T-helper 1 cell treated with Interleukin-12 subunit alpha and Interleukin-12 subunit beta and Interleukin-4 antibody, amounts not matched to agents 30 μg/mL and 1 μg/mL, for 36 hours (primary cell): ENCODE measurements around the gene MT1HL1.

Source experiments
- H3K27ac Mint-ChIP-seq: one replicate; pipeline ENCODE4 v1.8.0; 2021; ENCODE audit warnings: mild to moderate bottlenecking, mixed read lengths
- H3K27me3 Mint-ChIP-seq: one replicate; pipeline ENCODE4 v1.8.0; 2021; ENCODE audit warnings: low read depth, mixed read lengths
- H3K36me3 Mint-ChIP-seq: one replicate; pipeline ENCODE4 v1.8.0; 2021; ENCODE audit warnings: low read depth, mixed read lengths
- H3K4me1 Mint-ChIP-seq: one replicate; pipeline ENCODE4 v1.8.0; 2021; ENCODE audit warnings: low read depth, mixed read lengths
- H3K4me3 Mint-ChIP-seq: one replicate; pipeline ENCODE4 v1.8.0; 2021; ENCODE audit warnings: mild to moderate bottlenecking, moderate library complexity, mixed read lengths
- H3K9me3 Mint-ChIP-seq: one replicate; pipeline ENCODE4 v1.8.0; 2021; ENCODE audit warnings: mixed read lengths

Gene MT1HL1

GRCh38 chr1:237004116-237004515, at the start of gene MT1HL1:
Gene MT1HL1 (minus strand): TSS chr1:237004441. CDS start chr1:237004372, 69 bp downstream.
- Mint-ChIP-seq H3K27ac (no peak within 1 kb of the TSS), H3K4me1 (no peaks in the 10 kb centered on the region), H3K4me3 (no peak within 1 kb of the TSS), H3K9me3 (no peaks in the 10 kb centered on the region), H3K36me3 (no peaks in the 10 kb centered on the region), H3K27me3 (no peaks in the 10 kb centered on the region)

GRCh38 chr1:237050915-237051314, 46.7 kb upstream of the MT1HL1 start:
- no peak overlapping the region for H3K27ac Mint-ChIP-seq
- no peak overlapping the region for H3K4me3 Mint-ChIP-seq
- no peaks in the 10 kb centered on the region for H3K4me1 Mint-ChIP-seq
- no peaks in the 10 kb centered on the region for H3K9me3 Mint-ChIP-seq
- H3K36me3 Mint-ChIP-seq = no peaks in the 10 kb centered on the region
- no peaks in the 10 kb centered on the region for H3K27me3 Mint-ChIP-seq

GRCh38 chr1:237050185-237050584, 45.9 kb upstream of the MT1HL1 start:
- Mint-ChIP-seq H3K36me3 (no peaks in the 10 kb centered on the region), H3K27ac (no peak overlapping the region), H3K9me3 (no peaks in the 10 kb centered on the region), H3K27me3 (no peaks in the 10 kb centered on the region), H3K4me3 (no peak overlapping the region), H3K4me1 (no peaks in the 10 kb centered on the region)

GRCh38 chr1:237048803-237049202, 44.6 kb upstream of the MT1HL1 start:
- Mint-ChIP-seq H3K36me3 (no peaks in the 10 kb centered on the region), H3K27me3 (no peaks in the 10 kb centered on the region), H3K4me3 (no peak overlapping the region), H3K9me3 (no peaks in the 10 kb centered on the region), H3K27ac (no peak overlapping the region), H3K4me1 (no peaks in the 10 kb centered on the region)

- peaks cover 14% of the 10 kb centered on the region for H3K27me3 Mint-ChIP-seq
- no peaks in the 10 kb centered on the region for H3K36me3 Mint-ChIP-seq
Measured at GRCh38 chr1:237045278-237046016, 41.2 kb upstream of the MT1HL1 start.

GRCh38 chr1:237043846-237044636, 39.8 kb upstream of the MT1HL1 start:
- Mint-ChIP-seq H3K9me3 (no peaks in the 10 kb centered on the region), H3K4me3 (no peak overlapping the region), H3K36me3 (no peaks in the 10 kb centered on the region), H3K4me1 (peaks cover 7% of the 10 kb centered on the region), H3K27ac (no peak overlapping the region), H3K27me3 (peaks cover 20% of the 10 kb centered on the region)

More at GRCh38 chr1:237045278-237046016, 41.2 kb upstream of the MT1HL1 start:
- H3K4me3 Mint-ChIP-seq = no peak overlapping the region
- H3K27ac Mint-ChIP-seq = no peak overlapping the region
- H3K9me3 Mint-ChIP-seq = no peaks in the 10 kb centered on the region
- H3K4me1 Mint-ChIP-seq = peaks cover 7% of the 10 kb centered on the region

- H3K36me3 Mint-ChIP-seq = no peaks in the 10 kb centered on the region
- peaks cover 20% of the 10 kb centered on the region for H3K27me3 Mint-ChIP-seq
- no peak overlapping the region for H3K27ac Mint-ChIP-seq
- H3K4me1 Mint-ChIP-seq = peaks cover 7% of the 10 kb centered on the region
- H3K4me3 Mint-ChIP-seq = no peak overlapping the region
- H3K9me3 Mint-ChIP-seq = no peaks in the 10 kb centered on the region
Measured at GRCh38 chr1:237042892-237043576, 38.8 kb upstream of the MT1HL1 start.

GRCh38 chr1:237042526-237042891, 38.3 kb upstream of the MT1HL1 start:
- Mint-ChIP-seq H3K27me3 (peaks cover 20% of the 10 kb centered on the region), H3K9me3 (no peaks in the 10 kb centered on the region), H3K4me3 (no peak overlapping the region)

GRCh38 chr1:237041795-237042525, 37.7 kb upstream of the MT1HL1 start, which contains the start of gene RYR2:
Gene RYR2 (plus strand): TSS chr1:237042184. CDS start chr1:237042522, 338 bp downstream.
- Mint-ChIP-seq H3K36me3 (no peaks in the 10 kb centered on the region), H3K4me1 (peaks cover 7% of the 10 kb centered on the region), H3K4me3 (peak within 1 kb of the TSS; percentile 40), H3K9me3 (no peaks in the 10 kb centered on the region), H3K27me3 (peaks cover 20% of the 10 kb centered on the region), H3K27ac (peak within 1 kb of the TSS; percentile 57)

More at GRCh38 chr1:237042526-237042891, 38.3 kb upstream of the MT1HL1 start:
- H3K27ac Mint-ChIP-seq = no peak overlapping the region
- H3K36me3 Mint-ChIP-seq = no peaks in the 10 kb centered on the region
- peaks cover 7% of the 10 kb centered on the region for H3K4me1 Mint-ChIP-seq

GRCh38 chr1:237041461-237041794, 37.2 kb upstream of the MT1HL1 start:
- peaks cover 20% of the 10 kb centered on the region for H3K27me3 Mint-ChIP-seq
- H3K9me3 Mint-ChIP-seq = no peaks in the 10 kb centered on the region
- H3K4me1 Mint-ChIP-seq = peaks cover 7% of the 10 kb centered on the region
- H3K4me3 Mint-ChIP-seq = peak overlapping the region; percentile 40
- no peaks in the 10 kb centered on the region for H3K36me3 Mint-ChIP-seq
- H3K27ac Mint-ChIP-seq = peak overlapping the region; percentile 57

- Mint-ChIP-seq H3K36me3 (no peaks in the 10 kb centered on the region), H3K27ac (no peak overlapping the region), H3K4me3 (no peak overlapping the region), H3K27me3 (peaks cover 20% of the 10 kb centered on the region), H3K9me3 (no peaks in the 10 kb centered on the region), H3K4me1 (peaks cover 7% of the 10 kb centered on the region)
Measured at GRCh38 chr1:237040823-237041222, 36.6 kb upstream of the MT1HL1 start.

- Mint-ChIP-seq H3K27ac (no peak overlapping the region), H3K27me3 (peaks cover 22% of the 10 kb centered on the region), H3K4me3 (no peak overlapping the region), H3K9me3 (no peaks in the 10 kb centered on the region), H3K36me3 (no peaks in the 10 kb centered on the region), H3K4me1 (peaks cover 3% of the 10 kb centered on the region)
Measured at GRCh38 chr1:237038211-237038610, 34.0 kb upstream of the MT1HL1 start.

GRCh38 chr1:237035759-237036158, 31.5 kb upstream of the MT1HL1 start:
- Mint-ChIP-seq H3K27ac (no peak overlapping the region), H3K27me3 (peaks cover 12% of the 10 kb centered on the region), H3K9me3 (no peaks in the 10 kb centered on the region), H3K4me1 (no peaks in the 10 kb centered on the region), H3K4me3 (no peak overlapping the region), H3K36me3 (no peaks in the 10 kb centered on the region)

- Mint-ChIP-seq H3K27me3 (peaks cover 3% of the 10 kb centered on the region), H3K4me3 (no peak overlapping the region), H3K27ac (no peak overlapping the region), H3K4me1 (no peaks in the 10 kb centered on the region), H3K36me3 (no peaks in the 10 kb centered on the region), H3K9me3 (no peaks in the 10 kb centered on the region)
Measured at GRCh38 chr1:237033804-237034203, 29.6 kb upstream of the MT1HL1 start.
